Parathyroid adenoma (tissue), 2 donors: Measurements from ENCODE around the gene SLC22A31.

ENCODE experiments used
- H2AFZ ChIP-seq: fragments of 300-600 bp; sonication (generic); one replicate; pipeline ENCODE4 v1.7.0; 2017; ENCODE audit warnings: antibody characterized with exemption, mild to moderate bottlenecking
- H3K27ac ChIP-seq: fragments of 300-600 bp; sonication (generic); one replicate; pipeline ENCODE4 v1.7.0; 2017
- H3K27me3 ChIP-seq: fragments of 300-600 bp; sonication (generic); one replicate; pipeline ENCODE4 v1.7.0; 2017; ENCODE audit warnings: low read length; ENCODE audit not compliant: control insufficient read depth, insufficient read depth
- H3K36me3 ChIP-seq: fragments of 300-600 bp; sonication (generic); one replicate; pipeline ENCODE4 v1.7.0; 2017; ENCODE audit warnings: low read length; ENCODE audit not compliant: control insufficient read depth, insufficient read depth
- H3K4me1 ChIP-seq: fragments of 300-600 bp; sonication (generic); one replicate; pipeline ENCODE4 v1.7.0; 2017; ENCODE audit warnings: control low read depth
- H3K4me2 ChIP-seq: fragments of 300-600 bp; sonication (generic); one replicate; pipeline ENCODE4 v1.7.0; 2017; ENCODE audit warnings: low read length
- H3K4me3 ChIP-seq: fragments of 300-600 bp; sonication (generic); one replicate; pipeline ENCODE4 v1.7.0; 2017; ENCODE audit warnings: low read depth, low read length
- H3K79me2 ChIP-seq: fragments of 300-600 bp; sonication (generic); one replicate; pipeline ENCODE4 v1.7.0; 2017; ENCODE audit warnings: control low read depth
- H3K9ac ChIP-seq: fragments of 300-600 bp; sonication (generic); one replicate; pipeline ENCODE4 v1.7.0; 2017; ENCODE audit warnings: mild to moderate bottlenecking
- H3K9me3 ChIP-seq: fragments of 300-600 bp; sonication (generic); one replicate; pipeline ENCODE4 v1.7.0; 2017; ENCODE audit warnings: low read length; ENCODE audit not compliant: control insufficient read depth
- CTCF ChIP-seq: fragments of 300-600 bp; sonication (generic); IDR thresholded peaks from one replicate; pipeline ENCODE4 v1.7.0; 2017; ENCODE audit warnings: antibody characterized with exemption, mild to moderate bottlenecking
- donor health status: primary hyperparathyroidism.

The SLC22A31 gene

GRCh38 chr16:89237733-89238132, 37.4 kb upstream of the SLC22A31 start:
- Histone ChIP-seq H3K27ac (no peak overlapping the region), H3K9me3 (no peaks in the 10 kb centered on the region), H3K27me3 (no peaks in the 10 kb centered on the region), H3K9ac (no peak overlapping the region), H3K4me1 (no peaks in the 10 kb centered on the region), H3K4me3 (no peak overlapping the region), H3K79me2 (no peaks in the 10 kb centered on the region), H3K36me3 (no peaks in the 10 kb centered on the region), H3K4me2 (no peak overlapping the region), H2AFZ (no peak overlapping the region)
- TF ChIP-seq CTCF: no peak

- no peak overlapping the region for H3K4me3 ChIP-seq
- H3K27ac ChIP-seq: no peak overlapping the region
Measured at GRCh38 chr16:89233678-89234490, 33.5 kb upstream of the SLC22A31 start.

GRCh38 chr16:89232107-89232506, 31.8 kb upstream of the SLC22A31 start:
- Histone ChIP-seq H3K4me2 (no peak overlapping the region), H3K9me3 (no peaks in the 10 kb centered on the region), H3K9ac (no peak overlapping the region), H3K4me3 (no peak overlapping the region), H3K36me3 (no peaks in the 10 kb centered on the region), H3K4me1 (no peaks in the 10 kb centered on the region), H3K27me3 (no peaks in the 10 kb centered on the region), H3K79me2 (peaks cover 21% of the 10 kb centered on the region), H3K27ac (no peak overlapping the region), H2AFZ (no peak overlapping the region)
- no peak for TF ChIP-seq CTCF

More at GRCh38 chr16:89233678-89234490, 33.5 kb upstream of the SLC22A31 start:
- no peak for TF ChIP-seq CTCF
- H3K4me1 ChIP-seq: no peaks in the 10 kb centered on the region
- H3K9me3 ChIP-seq: no peaks in the 10 kb centered on the region
- H3K27me3 ChIP-seq: no peaks in the 10 kb centered on the region
- H3K9ac ChIP-seq: no peak overlapping the region
- H3K36me3 ChIP-seq: no peaks in the 10 kb centered on the region
- H3K79me2 ChIP-seq: peaks cover 12% of the 10 kb centered on the region
- no peak overlapping the region for H3K4me2 ChIP-seq
- H2AFZ ChIP-seq: no peak overlapping the region

GRCh38 chr16:89230255-89230654, 29.9 kb upstream of the SLC22A31 start:
- no peak overlapping the region for H3K4me3 ChIP-seq
- H3K4me2 ChIP-seq: no peak overlapping the region
- H2AFZ ChIP-seq: no peak overlapping the region
- no peaks in the 10 kb centered on the region for H3K36me3 ChIP-seq
- TF ChIP-seq CTCF: no peak
- H3K27ac ChIP-seq: no peak overlapping the region
- H3K27me3 ChIP-seq: no peaks in the 10 kb centered on the region
- H3K9me3 ChIP-seq: no peaks in the 10 kb centered on the region
- no peaks in the 10 kb centered on the region for H3K4me1 ChIP-seq
- H3K9ac ChIP-seq: no peak overlapping the region
- H3K79me2 ChIP-seq: peaks cover 21% of the 10 kb centered on the region

GRCh38 chr16:89224665-89225064, 24.3 kb upstream of the SLC22A31 start:
- Histone ChIP-seq H3K27me3 (no peaks in the 10 kb centered on the region), H3K4me1 (no peaks in the 10 kb centered on the region), H3K79me2 (peaks cover 17% of the 10 kb centered on the region), H2AFZ (no peak overlapping the region), H3K9me3 (no peaks in the 10 kb centered on the region), H3K4me3 (no peak overlapping the region), H3K27ac (no peak overlapping the region), H3K36me3 (no peaks in the 10 kb centered on the region), H3K9ac (no peak overlapping the region), H3K4me2 (no peak overlapping the region)
- no peak for TF ChIP-seq CTCF
